ENCODE data around the gene CLTRN. TPM values are rescaled to one million over a fixed set of nuclear protein-coding genes. Genes with fewer than 3 reads are reported as not detected.
"Not testable (repeated sequence)": the region's sequence is repeated elsewhere in the genome, so short reads cannot be mapped to it uniquely, and the experiment has no call there.

Gene CLTRN
- 0.90 TPM for total RNA-seq
- 0.63 TPM for polyA plus RNA-seq

DNA sequence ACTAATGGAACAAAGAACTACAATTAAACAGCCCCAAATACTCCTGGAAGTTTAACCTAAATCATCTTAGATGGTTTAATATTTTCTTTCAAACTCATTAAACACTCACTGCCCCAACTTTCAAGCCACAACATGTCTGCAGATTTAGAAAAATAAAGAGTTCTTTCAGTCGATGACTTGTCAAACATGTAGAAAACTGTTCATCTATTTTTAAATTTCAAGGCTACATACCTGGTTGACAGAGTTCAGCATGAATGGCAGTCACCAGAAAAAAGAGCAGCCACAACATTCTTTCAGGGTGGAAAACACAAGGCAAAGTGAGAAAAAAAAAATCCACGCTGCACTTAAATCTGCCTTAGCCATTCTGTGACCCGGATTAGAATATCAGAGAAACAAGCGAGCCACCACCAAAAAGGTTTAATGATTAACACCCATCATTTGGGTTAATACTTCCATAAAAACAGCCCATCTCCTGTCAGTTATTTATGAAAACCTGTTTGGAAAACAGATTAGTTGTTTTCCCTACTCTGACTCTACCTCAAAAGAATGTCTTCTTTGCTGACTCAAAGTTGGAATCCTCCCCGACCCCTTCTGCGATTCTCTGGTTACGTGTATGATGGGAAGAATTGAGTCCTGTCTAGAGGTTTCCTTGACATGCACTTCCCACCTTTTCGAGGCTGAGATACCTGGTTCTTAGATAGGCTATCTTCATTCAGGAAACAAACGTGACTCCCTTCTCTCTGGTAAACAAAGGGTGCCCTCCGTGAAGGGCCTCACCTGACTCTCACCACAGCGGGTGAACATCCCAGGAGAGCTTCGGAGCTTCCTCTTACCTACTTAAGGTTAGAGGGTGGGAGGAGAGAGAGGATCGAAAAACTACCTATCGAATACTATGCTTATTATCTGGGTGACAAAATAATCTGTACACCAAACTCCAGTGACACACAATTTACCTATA is at the start of gene CLTRN:
Gene CLTRN, minus strand, starts transcription at position 319 of the 958 bp plus-strand sequence. Its CDS starts 30 bp downstream, at position 289.
- Histone ChIP-seq H3K27ac (ENCODE audit: low read depth) (no peak within 1 kb of the TSS), H3K4me3 (ENCODE audit: low read depth, low read length) (no peak within 1 kb of the TSS), H3K36me3 (ENCODE audit: insufficient read depth) (no peaks in the 10 kb centered on the region), H3K4me1 (ENCODE audit: insufficient read depth) (no peaks in the 10 kb centered on the region)
- WGBS: 52% methylated on average over 14 of the region's 14 CpGs
- DNase-seq (ENCODE audit: extremely low spot score): no peak

- H3K4me1 ChIP-seq (ENCODE audit: insufficient read depth); H3K36me3 ChIP-seq (ENCODE audit: insufficient read depth); H3K4me3 ChIP-seq (ENCODE audit: low read depth, low read length); H3K27ac ChIP-seq (ENCODE audit: low read depth); DNase-seq (ENCODE audit: extremely low spot score): not testable (repeated sequence)
- 81% methylated on average over 5 of the region's 8 CpGs for WGBS
Observed at GRCh38 chrX:15704273-15704672, 39.7 kb upstream of the CLTRN start.

DNA sequence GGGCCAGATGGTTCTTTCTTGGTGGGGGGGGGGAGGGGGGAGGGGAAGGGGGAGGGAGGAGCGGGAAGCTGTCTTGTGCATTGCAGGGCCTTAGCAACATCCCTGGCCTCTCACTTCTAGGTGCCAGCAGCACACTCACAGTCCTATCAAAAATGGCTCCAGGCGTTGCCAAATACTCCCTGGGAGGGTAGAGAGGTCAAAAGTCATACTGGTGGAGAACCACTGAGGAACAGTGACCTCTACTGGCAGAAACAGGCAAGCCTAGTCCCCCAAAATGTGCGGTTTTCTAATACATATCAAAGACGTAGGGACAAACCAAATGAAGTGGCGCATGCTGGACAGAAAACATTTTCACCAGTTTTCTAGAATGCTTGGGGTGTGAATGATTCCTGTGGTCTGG is 39.2 kb upstream of the CLTRN start:
- not testable (repeated sequence) for H3K4me1 ChIP-seq (ENCODE audit: insufficient read depth); DNase-seq (ENCODE audit: extremely low spot score); H3K36me3 ChIP-seq (ENCODE audit: insufficient read depth); H3K27ac ChIP-seq (ENCODE audit: low read depth); H3K4me3 ChIP-seq (ENCODE audit: low read depth, low read length)
- WGBS: no CpG with 5 or more reads among the region's 5 CpGs

- no peak for DNase-seq (ENCODE audit: extremely low spot score)
- no peaks in the 10 kb centered on the region for H3K4me1 ChIP-seq (ENCODE audit: insufficient read depth)
- WGBS: 98% methylated on average over 40 of the region's 40 CpGs
- no peak overlapping the region for H3K27ac ChIP-seq (ENCODE audit: low read depth)
- no peak overlapping the region for H3K4me3 ChIP-seq (ENCODE audit: low read depth, low read length)
- H3K36me3 ChIP-seq (ENCODE audit: insufficient read depth): no peaks in the 10 kb centered on the region
Observed at GRCh38 chrX:15702488-15703371, 38.1 kb upstream of the CLTRN start.

- Histone ChIP-seq H3K27ac (ENCODE audit: low read depth) (no peak overlapping the region), H3K4me3 (ENCODE audit: low read depth, low read length) (no peak overlapping the region), H3K36me3 (ENCODE audit: insufficient read depth) (no peaks in the 10 kb centered on the region), H3K4me1 (ENCODE audit: insufficient read depth) (no peaks in the 10 kb centered on the region)
- no peak for DNase-seq (ENCODE audit: extremely low spot score)
- 98% methylated on average over 3 of the region's 3 CpGs for WGBS
Observed at GRCh38 chrX:15696516-15696915, 31.9 kb upstream of the CLTRN start.

DNA sequence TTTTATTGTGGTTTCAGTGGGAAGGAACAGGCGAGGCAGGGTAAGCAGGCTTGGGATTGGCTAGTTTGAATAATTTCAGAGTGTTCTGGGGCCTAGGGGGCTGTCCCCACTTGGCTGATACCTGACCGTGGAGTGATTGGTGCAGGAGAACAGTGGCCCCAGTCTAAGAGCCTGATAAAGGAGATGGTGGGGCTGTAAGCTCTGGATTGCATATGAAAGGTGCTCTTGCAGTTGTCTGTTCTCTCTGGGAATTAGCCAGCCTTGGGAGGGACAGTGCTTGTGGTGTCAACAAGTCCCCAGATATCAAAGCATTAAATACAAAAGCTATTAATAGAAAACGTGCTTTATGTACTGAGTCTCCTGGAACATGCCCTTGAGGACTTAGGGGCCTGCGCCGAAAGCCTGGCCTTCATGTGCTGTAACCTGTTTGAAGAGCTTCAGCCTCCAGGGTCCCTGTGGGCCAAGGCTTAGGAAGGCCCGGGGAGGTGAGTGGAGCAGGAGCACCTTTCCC is 30.4 kb upstream of the CLTRN start:
- Histone ChIP-seq H3K4me1 (ENCODE audit: insufficient read depth) (no peaks in the 10 kb centered on the region), H3K27ac (ENCODE audit: low read depth) (no peak overlapping the region), H3K4me3 (ENCODE audit: low read depth, low read length) (no peak overlapping the region), H3K36me3 (ENCODE audit: insufficient read depth) (no peaks in the 10 kb centered on the region)
- WGBS: 85% methylated on average over 6 of the region's 6 CpGs
- DNase-seq (ENCODE audit: extremely low spot score): no peak

GRCh38 chrX:15686818-15687685 is 22.4 kb upstream of the CLTRN start:
- H3K36me3 ChIP-seq (ENCODE audit: insufficient read depth): no peaks in the 10 kb centered on the region
- WGBS: 40% methylated on average over 6 of the region's 6 CpGs

GRCh38 chrX:15683193-15683592 is 18.6 kb upstream of the CLTRN start:
- Histone ChIP-seq H3K36me3 (ENCODE audit: insufficient read depth) (no peaks in the 10 kb centered on the region), H3K27ac (ENCODE audit: low read depth) (no peak overlapping the region), H3K4me1 (ENCODE audit: insufficient read depth) (no peaks in the 10 kb centered on the region), H3K4me3 (ENCODE audit: low read depth, low read length) (no peak overlapping the region)
- WGBS: 72% methylated on average over 6 of the region's 6 CpGs
- DNase-seq (ENCODE audit: extremely low spot score): no peak

More at GRCh38 chrX:15686818-15687685, 22.4 kb upstream of the CLTRN start:
- H3K4me1 ChIP-seq (ENCODE audit: insufficient read depth): no peaks in the 10 kb centered on the region
- DNase-seq (ENCODE audit: extremely low spot score): no peak
- no peak overlapping the region for H3K4me3 ChIP-seq (ENCODE audit: low read depth, low read length)
- no peak overlapping the region for H3K27ac ChIP-seq (ENCODE audit: low read depth)

- no peak overlapping the region for H3K4me3 ChIP-seq (ENCODE audit: low read depth, low read length)
- H3K4me1 ChIP-seq (ENCODE audit: insufficient read depth): no peaks in the 10 kb centered on the region
- 62% methylated on average over 3 of the region's 3 CpGs for WGBS
- DNase-seq (ENCODE audit: extremely low spot score): no peak
- no peaks in the 10 kb centered on the region for H3K36me3 ChIP-seq (ENCODE audit: insufficient read depth)
- H3K27ac ChIP-seq (ENCODE audit: low read depth): no peak overlapping the region
Observed at GRCh38 chrX:15681433-15681832, 16.8 kb upstream of the CLTRN start.

DNA sequence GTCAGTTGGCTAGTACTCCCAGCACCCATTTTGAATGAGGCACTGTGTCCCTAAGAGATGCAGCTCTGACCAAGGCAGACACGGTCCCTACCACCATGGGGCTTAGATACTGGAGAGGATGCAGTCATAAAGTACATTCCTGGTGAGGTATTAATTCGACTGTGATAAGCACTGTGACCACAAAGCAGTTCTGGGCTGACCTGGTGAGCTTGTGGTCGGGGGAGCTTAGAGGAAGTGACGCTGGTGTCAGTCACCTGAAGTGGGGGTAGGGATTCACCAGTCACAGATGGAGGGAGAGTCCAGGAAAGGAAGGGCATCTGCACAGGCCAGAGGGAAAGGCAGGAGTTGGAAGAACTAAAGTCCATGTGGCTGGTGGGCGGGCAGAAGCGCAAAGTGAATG is 15.8 kb upstream of the CLTRN start:
- no peak for DNase-seq (ENCODE audit: extremely low spot score)
- no peaks in the 10 kb centered on the region for H3K36me3 ChIP-seq (ENCODE audit: insufficient read depth)
- H3K4me3 ChIP-seq (ENCODE audit: low read depth, low read length): no peak overlapping the region
- H3K27ac ChIP-seq (ENCODE audit: low read depth): no peak overlapping the region
- H3K4me1 ChIP-seq (ENCODE audit: insufficient read depth): no peaks in the 10 kb centered on the region
- 80% methylated on average over 6 of the region's 6 CpGs for WGBS

GRCh38 chrX:15679246-15679645 is 14.6 kb upstream of the CLTRN start:
- DNase-seq (ENCODE audit: extremely low spot score): no peak
- Histone ChIP-seq H3K36me3 (ENCODE audit: insufficient read depth) (no peaks in the 10 kb centered on the region), H3K27ac (ENCODE audit: low read depth) (no peak overlapping the region), H3K4me3 (ENCODE audit: low read depth, low read length) (no peak overlapping the region), H3K4me1 (ENCODE audit: insufficient read depth) (no peaks in the 10 kb centered on the region)
- 94% methylated on average over 6 of the region's 6 CpGs for WGBS

DNA sequence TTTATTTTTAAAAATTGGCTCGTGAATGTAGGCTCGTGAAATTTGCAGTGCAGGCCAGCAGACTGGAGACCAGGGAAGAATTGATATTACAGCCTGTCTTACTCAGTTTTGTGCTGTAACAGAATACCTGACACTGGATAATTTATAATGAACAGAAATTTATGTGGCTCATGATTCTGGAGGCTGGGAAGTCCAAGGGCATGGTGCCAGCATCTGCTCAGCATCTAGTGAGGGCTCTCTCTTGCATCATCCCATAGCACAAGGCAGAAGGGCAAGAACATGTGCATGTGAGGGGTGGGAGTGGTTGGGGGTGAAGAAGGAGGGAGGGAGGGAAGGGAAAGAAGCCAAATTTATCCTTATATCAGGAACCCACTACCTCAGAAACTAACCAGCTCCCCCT is 13.7 kb upstream of the CLTRN start:
- no peaks in the 10 kb centered on the region for H3K36me3 ChIP-seq (ENCODE audit: insufficient read depth)
- no peaks in the 10 kb centered on the region for H3K4me1 ChIP-seq (ENCODE audit: insufficient read depth)
- DNase-seq (ENCODE audit: extremely low spot score): no peak
- H3K4me3 ChIP-seq (ENCODE audit: low read depth, low read length): no peak overlapping the region
- no peak overlapping the region for H3K27ac ChIP-seq (ENCODE audit: low read depth)
- WGBS: 70% methylated on average over 2 of the region's 2 CpGs

GRCh38 chrX:15676886-15677285 is 12.3 kb upstream of the CLTRN start:
- Histone ChIP-seq H3K4me3 (ENCODE audit: low read depth, low read length) (no peak overlapping the region), H3K27ac (ENCODE audit: low read depth) (no peak overlapping the region), H3K36me3 (ENCODE audit: insufficient read depth) (no peaks in the 10 kb centered on the region), H3K4me1 (ENCODE audit: insufficient read depth) (no peaks in the 10 kb centered on the region)
- 84% methylated on average over 2 of the region's 2 CpGs for WGBS
- no peak for DNase-seq (ENCODE audit: extremely low spot score)

Measured in urinary bladder (tissue), 4 donors.